GM12874 (cell line): ENCODE measurements around the gene DISP1.

Source experiments
- CTCF ChIP-seq: IDR thresholded peaks from 2 replicates; pipeline ENCODE4 v1.5.1; 2011; ENCODE audit warnings: low read depth, mild to moderate bottlenecking, control low read depth, low read length, moderate library complexity; ENCODE audit not compliant: insufficient read depth

Gene DISP1

GRCh38 chr1:222777463-222777862 lies 37.4 kb upstream of the DISP1 start:
- TF ChIP-seq CTCF = no peak

GRCh38 chr1:222777977-222778376 lies 36.9 kb upstream of the DISP1 start:
- TF ChIP-seq CTCF = no peak

- TF ChIP-seq CTCF = no peak
Observed at GRCh38 chr1:222781251-222781650, 33.6 kb upstream of the DISP1 start.

GRCh38 chr1:222783051-222783450 lies 31.8 kb upstream of the DISP1 start:
- TF ChIP-seq CTCF = no peak

- TF ChIP-seq CTCF = no peak
Observed at GRCh38 chr1:222784371-222784770, 30.5 kb upstream of the DISP1 start.

- TF ChIP-seq CTCF = no peak
Observed at GRCh38 chr1:222784916-222785315, 29.9 kb upstream of the DISP1 start.

GRCh38 chr1:222785529-222785928 lies 29.3 kb upstream of the DISP1 start:
- no peak for TF ChIP-seq CTCF

- no peak for TF ChIP-seq CTCF
Observed at GRCh38 chr1:222786121-222786520, 28.7 kb upstream of the DISP1 start.
